GM21360 (cell line): ENCODE measurements around the gene BUB3.
"Not testable (repeated sequence)": the region's sequence is repeated elsewhere in the genome, so short reads cannot be mapped to it uniquely, and the experiment has no call there.

Experiments
- ATAC-seq: cut with Tn5 transposase; IDR thresholded peaks from one replicate; pipeline ENCODE4 v1.9.1; 2021; ENCODE audit warnings: mild to moderate bottlenecking, moderate library complexity; ENCODE audit not compliant: unreplicated experiment

Gene BUB3

DNA sequence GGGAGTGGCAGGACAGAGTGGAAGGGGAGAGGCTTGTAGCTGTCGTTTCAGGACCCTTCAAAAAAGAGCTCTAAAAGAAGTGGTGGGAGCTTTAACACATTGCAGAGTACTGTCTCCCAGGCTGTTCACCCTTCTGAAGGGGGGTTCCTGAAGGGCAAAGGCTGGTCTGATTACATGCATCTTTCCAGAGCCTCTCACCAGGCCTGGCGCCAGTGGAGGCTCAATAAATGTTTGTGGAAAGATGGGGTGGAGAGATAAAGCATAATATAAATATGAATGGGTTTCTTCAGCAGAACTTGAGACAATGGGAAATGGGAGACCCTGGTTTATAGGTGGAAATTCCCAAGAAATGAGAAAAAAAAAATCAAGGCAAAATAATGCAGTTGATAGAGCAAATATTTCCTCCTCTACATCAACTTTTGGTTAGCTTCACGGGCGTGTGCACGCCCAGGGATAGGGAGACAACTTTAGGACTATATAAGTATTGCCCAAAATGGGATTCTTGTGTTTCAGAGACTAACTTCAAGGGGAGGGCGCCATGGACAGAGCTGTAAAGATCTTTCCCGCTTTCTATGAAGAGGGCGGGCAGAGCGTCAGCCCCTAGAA is 613 bp upstream of the BUB3 start:
- no peak for ATAC-seq

DNA sequence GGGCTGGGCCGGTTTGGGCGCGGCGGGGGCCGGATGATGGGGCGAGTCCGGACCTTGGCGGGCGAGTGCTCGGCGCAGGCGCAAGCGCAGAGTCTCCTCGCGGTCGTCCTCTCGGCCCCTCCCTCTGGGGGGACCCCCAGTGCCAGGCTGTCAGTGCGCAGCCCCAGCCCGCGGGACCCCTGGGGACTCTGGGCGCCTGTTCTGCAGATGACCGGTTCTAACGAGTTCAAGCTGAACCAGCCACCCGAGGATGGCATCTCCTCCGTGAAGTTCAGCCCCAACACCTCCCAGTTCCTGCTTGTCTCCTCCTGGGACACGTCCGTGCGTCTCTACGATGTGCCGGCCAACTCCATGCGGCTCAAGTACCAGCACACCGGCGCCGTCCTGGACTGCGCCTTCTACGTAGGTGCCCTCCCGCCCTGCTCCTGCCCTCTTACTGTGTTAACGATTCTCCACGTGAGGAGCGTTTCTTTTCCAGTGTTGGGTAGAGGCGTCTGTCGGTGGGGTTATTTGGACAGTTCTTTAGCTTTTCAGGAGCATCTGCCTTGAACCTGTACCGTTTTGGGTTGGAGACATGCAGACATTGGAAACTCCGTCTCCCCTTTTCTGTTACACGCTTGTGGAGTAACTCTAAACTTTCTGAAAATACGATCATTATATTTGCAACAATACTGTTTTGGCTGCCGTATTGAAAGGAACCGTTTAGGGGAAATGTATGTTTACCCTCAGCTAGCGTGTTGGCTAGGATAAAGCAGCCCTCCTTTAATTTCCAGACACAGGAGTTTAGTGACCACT is 706 bp downstream of the BUB3 start:
- ATAC-seq, result peak; percentile 34

DNA sequence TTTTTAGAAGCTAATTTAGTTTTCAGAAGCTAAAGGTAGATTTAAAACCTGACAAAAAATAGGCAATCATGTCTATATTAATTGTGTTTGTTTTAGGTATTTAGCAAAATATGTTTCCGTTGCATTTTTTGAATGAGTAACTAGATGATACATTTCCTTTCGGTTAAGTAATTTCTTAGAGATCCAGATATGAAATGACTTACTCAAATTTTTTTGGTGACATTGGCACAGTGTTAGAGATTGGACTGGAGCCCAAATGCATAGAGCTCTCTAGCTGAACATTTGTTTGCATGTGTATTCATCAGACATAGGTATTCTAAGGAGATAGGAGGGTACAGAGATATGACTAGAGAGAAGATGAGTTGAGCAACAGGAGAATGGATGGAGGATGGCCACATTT is 1.9 kb downstream of the BUB3 start:
- no peak for ATAC-seq

DNA sequence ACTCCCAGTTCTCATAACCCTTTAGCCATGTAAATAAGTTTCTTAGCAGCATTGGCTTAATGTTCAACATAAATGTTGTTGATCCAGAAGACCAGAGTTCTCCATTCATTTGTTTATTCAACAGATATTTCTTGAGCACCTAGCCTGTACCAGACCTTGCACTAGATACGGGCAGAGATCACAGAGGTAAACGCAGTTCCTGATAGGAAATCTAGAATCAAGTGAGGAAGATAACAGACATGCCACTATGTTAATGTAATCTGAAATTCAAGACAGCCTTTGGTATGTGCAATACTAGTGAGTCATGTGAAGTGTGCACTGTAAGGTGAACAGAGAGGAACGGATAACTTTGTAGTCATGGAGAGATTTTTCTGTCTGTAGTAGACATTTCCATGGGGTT is 3.0 kb downstream of the BUB3 start:
- no peak for ATAC-seq

DNA sequence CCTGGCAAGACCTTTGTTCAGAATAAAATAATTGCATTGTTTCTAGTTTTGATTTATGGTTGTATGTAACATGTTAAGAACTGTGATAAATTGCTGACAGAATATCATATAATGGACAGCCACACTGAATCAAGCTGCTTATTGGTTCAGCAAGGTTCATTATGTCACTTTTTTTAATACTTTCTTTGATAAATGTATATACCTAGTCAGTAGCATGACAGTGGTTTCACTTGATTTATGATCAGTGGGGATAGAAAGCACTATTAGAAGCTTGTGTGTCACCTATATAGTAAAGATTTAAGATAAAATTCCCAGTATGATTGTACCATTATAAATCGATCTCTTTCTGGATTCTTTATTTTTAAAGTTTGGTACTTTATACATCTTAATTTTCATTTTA is 4.5 kb downstream of the BUB3 start:
- ATAC-seq, result no peak

DNA sequence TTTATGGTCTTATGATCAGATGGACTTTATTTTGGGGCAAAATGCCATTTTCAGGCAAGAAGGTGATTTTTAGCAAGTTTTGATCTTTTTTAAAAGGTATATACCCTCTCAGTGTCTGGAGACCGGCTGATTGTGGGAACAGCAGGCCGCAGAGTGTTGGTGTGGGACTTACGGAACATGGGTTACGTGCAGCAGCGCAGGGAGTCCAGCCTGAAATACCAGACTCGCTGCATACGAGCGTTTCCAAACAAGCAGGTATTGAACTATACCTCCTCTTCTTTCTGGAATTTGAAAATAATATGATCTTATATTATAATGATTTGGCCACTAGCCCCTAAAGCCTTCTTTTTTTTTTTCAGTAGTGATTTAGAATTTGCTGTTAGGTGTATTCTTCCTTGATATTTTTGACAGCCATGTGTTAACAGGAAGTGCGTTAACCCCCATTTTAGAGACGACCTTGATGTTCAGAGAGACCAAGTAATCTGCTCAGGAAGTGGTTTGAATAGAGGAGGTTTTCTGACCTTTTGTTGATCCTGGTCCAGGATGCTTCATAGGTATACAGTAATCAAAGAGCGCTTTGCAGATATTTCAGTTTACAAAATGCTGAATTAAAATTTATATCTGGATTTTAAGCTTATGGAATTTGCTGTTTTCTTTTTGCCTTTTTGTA is 6.2 kb downstream of the BUB3 start:
- ATAC-seq, result no peak

DNA sequence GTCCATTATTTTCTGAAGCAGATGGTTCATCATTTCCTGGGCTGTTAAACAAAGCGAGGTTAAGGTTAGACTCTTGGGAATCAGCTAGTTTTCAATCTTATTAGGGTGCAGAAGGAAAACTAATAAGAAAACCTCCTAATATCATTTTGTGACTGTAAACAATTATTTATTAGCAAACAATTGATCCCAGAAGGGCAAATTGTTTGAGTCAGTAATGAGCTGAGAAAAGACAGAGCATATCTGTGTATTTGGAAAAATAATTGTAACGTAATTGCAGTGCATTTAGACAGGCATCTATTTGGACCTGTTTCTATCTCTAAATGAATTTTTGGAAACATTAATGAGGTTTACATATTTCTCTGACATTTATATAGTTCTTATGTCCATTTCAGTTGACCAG is 10.1 kb downstream of the BUB3 start:
- no peak for ATAC-seq

DNA sequence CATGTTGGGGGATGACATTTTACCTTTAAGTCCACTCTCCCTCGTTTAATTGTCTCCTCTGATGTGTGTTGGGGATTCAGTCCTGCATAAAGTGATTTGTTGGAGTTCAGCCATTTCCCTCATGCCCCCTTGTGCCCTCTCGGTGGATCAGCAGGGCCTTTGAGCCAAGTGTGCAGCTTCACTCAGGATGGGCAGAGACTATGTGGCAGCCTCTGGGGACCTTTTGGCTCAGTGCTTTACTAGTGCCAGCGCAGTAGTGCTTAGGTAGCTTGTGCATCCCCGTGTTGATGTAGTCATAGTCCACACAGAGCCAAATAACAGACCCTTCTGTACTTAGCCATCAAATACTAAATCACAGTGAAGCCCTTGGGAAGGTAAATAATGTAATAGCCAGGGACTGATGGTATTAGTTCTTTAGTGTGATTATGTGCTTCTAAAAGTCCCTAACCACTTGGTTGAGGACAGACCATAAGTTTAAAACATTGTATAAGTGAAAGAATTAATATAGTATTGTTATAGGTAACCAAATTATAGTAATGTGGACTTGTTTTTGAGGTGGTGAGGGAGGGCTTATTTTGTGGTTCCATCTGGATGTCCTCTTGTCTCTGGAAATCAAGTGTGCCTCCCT is 11.4 kb downstream of the BUB3 start:
- no peak for ATAC-seq

DNA sequence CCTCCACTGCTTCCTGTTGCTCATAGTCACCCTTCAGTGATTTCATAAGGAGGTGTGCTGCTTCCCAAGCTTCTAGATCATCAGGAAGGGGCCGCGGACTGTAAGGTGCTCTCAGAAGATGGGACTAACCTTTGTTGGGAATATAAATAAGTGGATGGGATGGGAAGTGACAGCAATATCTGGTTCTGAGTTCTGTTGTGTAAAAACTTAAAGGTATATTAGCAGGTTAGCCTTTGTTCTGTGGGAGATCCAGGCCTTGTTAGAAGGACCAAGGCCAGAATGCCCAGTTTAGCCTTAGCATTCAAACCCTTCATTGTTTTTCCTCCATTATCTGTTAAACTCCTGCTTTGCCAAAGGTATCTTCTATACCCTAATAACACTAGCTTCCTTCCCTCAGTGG is 12.4 kb downstream of the BUB3 start:
- no peak for ATAC-seq

DNA sequence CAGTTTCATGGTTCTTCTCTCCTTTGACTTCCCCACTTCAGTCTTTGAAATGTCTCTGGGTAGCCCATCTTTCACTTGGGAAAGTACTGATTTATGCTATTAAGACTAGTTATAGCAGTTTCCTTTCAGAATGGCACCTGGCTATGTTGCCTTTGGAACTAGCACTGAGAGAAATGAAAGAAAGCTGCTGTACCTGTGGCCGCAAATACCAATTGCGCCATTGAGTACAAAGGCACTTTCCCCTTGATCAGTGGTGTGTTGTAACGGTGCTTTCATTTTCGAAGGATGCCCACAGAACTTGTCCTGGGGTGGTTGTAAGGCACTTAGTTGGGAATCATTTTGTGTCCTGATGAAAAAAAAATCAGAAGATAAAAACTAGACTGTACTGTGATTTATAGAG is 16.8 kb downstream of the BUB3 start:
- no peak for ATAC-seq

DNA sequence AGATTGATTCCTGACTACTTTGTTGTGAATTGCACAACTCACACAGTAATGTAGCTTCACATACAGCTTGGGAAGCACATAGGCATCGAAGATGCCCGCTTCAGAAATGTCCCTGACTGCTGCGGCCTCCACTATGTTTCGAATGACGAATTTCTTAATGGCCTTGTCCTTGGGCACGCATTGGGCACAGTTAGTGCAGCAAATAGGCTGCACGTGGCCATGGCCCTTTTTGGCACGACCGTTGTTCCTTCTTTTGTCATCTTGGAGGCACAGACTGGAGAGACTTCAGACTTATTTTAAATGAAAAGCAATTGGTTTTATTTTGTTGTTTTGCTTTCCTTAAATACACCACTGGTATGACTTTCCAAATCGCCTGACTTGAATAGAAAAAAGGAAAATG is 17.4 kb downstream of the BUB3 start:
- ATAC-seq, result not testable (repeated sequence)

DNA sequence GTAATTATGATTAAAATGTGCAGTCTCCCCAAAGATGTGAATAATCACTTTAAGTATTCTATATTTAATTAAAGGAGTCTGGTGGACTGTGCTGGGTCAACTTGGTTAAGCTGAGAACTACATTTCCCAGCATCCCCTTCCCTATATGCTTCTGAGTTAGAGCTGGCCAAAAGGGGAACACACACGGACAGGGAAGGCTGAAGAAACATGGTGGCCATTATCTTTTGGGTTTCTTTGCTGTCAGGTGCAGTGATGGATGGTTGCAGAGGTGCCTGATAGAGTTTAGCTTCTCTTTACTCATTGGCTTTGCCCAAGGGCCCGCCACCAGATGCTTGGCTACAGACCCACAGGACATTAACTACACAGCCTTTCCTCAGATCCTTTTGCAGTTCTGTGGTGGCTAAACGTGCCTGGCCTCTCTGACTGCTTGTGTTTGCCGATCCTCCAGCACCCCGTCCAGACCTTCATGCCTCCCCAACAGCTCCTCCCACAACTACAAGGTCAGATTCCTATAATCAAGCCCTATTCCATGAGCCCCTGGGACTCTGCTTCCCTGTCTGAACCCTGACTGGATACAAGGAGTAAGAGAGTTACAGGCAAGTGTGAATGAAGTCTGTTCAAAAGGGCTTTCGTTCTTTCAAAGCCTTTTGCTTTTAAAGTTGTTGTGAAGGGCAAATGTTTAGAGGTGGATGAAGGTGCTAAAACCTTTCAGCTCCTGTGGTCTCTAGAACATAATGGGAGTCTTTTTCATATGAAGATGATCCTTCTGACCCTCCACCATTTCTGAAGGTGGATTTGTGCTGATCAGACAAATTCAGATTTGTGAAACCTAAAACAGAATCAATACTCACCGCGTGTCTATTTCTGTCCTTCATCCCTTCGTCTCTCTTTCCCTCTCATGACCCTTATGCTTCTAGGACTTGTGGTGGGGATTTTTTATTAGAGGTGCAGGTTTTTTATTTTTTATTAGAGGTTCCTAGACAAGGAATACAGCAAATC is 21.5 kb downstream of the BUB3 start:
- ATAC-seq, result no peak

DNA sequence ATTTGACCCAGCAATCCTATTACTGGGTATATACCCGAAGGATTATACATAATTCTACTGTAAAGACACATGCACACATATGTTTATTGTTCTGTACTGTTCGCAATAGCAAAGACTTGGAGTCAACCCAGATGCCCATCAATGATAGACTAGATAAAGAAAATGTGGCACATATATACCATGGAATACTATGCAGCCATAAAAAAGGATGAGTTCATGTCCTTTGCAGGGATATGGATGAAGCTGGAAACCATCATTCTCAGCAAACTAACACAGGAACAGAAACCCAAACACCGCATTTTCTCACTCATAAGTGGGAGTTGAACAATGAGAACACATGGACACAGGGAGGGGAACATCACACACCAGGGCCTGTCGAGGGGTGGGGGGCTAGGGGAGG is 24.2 kb downstream of the BUB3 start:
- not testable (repeated sequence) for ATAC-seq

DNA sequence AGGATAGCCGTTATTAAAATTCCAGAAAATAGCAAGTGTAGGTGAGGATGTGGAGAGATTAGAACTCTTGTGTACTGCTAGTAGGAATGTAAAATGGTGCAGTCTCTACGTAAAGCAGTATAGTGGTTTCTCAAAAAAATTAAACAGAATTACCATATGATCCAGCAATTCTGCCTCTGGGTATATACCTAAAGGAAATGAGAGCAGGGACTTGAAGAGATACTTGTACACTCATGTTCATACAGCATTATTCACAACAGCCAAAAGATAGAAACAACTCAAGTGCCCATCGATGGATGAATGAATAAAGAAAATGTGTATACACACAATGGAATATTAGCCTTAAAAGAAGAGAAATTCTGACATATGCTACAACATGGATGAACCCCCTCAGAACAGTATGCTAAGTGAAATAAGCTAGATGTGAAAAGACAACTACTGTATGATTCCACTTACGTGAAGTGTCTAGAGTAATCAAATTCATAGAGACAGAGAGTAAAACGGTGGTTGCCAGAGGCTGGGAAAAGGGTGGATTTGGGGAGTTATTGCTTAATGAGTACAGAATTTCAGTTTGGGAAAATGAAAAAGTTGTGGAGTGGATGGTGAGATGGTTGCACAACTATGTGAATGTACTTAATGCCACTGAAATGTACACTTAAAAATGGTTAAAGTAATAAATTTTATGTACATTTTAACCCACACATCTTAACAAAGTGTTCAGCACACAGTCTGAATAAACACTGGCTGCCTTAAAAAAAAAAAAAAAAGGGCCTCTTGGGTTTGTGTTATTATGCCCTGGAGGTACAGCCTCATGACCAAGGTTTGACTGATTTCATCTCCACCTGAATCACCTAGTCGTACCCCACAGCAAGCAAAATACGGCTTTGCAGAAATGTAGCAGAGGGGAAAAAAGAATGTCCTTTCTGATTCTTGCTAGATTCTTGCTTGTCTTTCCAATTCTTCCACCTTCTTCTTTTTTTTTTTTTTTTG is 26.2 kb downstream of the BUB3 start:
- no peak for ATAC-seq

DNA sequence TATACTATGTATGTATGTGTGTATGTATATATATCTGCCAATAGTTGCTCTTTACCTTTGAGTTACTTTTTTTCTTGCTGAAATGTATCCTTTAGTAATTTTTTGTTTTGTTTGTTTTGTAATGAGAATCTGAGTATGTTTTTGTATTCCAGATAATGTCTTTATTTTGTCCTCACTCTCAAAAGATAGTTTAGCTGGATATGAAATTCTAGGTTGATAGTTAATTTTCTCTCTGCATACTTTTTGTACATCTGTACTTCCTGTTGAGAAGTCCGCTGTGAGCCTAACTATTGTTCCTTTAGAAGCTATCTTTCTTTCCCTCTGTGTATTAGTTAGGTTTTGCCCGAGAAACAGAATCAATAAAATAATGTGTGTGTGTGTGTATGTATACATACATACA is 29.5 kb downstream of the BUB3 start:
- ATAC-seq, result no peak

DNA sequence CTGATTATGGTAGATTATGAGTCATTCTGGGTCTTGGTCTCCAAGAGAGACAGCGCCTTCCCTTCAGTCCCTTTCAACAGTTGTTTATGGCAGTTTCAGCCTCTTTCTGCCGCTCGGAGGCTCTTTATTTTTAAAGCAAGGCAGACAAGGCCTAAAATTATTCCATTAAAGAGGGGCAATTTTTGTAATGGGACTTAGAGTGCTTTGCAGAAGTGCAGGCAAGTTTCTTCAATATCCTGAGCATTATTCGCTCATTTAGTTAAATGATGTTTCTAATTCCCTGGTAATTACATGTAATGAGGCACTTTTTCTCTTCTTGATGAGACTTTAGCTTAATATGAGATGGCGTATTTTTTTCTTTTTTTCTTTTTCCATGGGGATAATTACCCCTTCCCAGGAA is 33.6 kb downstream of the BUB3 start:
- no peak for ATAC-seq

DNA sequence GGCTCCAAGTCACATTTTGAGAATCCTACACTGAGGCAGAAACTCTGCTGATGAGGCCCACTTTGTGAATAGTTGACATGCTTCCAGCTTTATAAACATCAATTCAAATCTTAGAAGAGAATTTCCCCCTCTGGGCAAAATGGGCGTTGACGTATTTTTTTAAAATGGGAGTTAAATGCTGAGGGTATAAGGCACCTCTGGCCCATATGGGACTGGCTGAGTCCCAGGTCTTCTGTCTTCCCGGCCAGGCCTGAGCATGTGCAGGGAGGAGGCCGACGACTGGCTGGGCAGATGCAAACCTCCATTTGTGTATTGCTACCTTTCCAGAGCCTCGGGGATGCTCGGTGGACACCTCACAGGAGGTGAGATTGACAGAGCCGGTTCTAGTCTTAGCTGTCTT is 37.7 kb downstream of the BUB3 start:
- ATAC-seq, result no peak

DNA sequence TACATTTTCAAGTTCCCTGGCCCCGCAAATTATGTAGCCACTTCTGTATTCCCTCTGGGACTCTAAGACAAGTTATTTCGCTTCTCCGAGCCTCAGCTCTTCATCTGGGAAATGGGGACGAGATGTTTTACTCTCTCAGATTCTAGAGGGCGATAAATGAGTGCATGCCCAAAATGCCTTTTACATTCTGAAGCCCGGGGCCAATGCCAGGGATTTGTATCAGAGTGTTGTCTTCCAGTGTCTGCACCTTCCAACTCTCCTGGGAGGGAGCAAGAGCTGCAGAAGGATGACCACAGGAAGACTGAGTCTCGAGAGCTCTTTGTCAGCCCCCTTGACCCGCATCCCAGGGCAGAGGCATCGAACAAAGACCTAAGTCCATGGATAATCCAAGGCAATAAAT is 39.9 kb downstream of the BUB3 start:
- no peak for ATAC-seq

DNA sequence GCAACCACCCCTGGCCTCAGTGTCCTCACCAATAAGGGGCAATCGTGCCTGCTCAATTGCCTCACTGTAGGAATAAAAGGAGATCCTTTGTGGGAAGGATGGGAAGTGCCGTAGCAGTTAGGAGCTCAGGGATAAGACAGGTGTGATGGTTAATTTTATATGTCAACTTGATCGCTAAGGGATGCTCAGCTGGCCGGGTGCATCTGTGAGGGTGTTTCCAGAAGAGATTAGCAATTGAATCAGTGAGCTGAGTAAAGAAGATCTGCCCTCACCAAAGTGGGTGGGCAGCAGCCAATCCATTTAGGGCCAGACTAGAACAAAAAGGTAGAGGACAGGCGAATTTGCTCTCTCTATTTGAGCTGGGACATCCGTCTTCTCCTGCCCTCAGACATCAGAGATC is 46.3 kb downstream of the BUB3 start:
- ATAC-seq, result no peak
